NCI-H2196 (cell line): ENCODE results near the gene AMELX.

ENCODE experiments used
- DNase-seq: peaks from one replicate; lab custom pipeline; 2025; ENCODE audit not compliant: unreplicated experiment; lab: John Stamatoyannopoulos, UW

AMELX gene

DNA sequence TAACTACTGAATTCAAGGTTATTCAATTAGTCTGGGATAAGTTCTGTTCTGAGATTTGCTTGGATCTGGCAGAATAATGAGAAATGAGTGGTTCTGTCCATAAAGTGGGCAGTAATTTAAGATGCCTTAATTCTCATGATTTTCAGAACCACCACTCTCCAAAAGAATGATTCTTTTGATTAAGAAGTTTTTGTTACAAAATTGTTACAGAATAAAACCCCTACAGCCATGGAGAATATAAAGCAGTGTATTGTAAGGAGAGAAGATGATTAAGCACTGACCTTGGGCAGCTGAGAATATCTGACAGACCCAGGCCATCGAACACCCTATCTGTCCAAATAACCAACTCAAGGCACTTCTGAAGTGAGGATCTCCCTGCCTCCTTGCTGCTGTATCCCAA lies 12.4 kb downstream of the AMELX start:
- no peak for DNase-seq

DNA sequence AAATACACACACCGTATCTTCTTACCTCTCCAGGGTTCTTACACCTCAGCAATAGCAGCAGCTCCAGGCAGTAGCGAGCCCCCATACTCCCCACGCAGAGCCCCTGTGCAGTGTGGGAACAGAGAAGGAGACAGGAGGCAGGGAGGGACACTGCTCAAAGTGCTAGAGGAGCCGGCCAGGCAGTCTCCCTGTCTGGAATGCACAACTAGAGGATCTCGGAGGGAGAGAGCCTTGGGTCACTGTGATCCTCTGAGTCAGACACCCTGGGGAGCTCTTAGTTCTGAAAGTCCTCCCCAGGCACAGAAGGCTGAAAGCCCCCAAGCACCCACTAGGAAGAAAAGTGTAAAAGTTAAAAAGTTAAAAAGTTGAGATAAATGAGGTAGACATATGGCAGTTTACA lies 16.0 kb downstream of the AMELX start:
- no peak for DNase-seq

DNA sequence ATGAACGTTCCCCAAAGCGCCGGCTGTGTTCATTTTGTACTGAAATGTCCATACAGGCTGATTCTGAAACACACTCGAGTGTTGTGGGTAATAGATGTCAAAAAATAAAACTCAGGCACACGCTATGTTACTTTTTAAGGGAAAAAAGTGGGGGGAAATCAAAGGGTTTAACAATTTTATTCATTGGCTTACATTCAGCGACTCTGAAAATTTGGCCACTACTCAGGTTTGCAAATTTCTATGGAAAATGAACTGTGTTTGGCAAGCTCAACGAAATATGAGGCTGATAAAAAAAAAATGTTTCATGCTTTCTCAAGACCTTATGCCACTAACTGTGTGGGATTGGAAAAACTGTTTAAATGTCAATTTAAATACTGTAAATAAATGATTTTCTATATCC lies 18.5 kb downstream of the AMELX start:
- DNase-seq = no peak

DNA sequence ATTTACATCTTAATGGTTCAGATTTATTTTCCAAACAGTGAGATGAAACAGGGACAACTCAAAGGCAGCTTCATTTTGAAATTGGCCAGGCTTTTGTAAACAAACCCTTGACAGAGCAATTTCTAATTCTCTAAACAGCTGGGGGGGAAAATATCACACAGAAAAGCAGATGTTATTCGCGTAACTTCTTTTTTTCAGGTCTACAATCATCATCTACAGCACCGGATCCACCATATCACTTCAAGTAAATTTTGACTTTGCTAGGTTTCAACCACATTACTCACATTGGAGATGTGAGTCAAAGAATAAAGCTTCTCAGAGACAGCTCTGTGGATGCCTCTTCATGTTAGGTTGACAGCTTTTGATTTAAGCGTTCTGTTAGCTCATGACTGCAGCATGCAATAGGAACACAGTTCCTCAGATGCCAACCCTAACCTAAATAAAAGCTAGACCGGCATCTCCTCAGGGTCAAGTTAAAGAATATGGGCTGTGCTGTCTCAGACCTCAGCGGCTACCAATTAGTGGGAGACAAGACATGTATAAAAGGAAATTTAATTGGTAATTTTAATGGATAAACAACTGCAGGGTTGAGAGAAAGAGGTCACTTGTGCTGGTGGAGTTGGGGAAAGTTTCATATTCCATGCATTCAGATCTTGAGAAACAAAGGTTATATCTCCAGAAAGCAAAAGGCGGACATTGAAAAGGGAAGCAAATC lies 26.8 kb downstream of the AMELX start:
- no peak for DNase-seq

DNA sequence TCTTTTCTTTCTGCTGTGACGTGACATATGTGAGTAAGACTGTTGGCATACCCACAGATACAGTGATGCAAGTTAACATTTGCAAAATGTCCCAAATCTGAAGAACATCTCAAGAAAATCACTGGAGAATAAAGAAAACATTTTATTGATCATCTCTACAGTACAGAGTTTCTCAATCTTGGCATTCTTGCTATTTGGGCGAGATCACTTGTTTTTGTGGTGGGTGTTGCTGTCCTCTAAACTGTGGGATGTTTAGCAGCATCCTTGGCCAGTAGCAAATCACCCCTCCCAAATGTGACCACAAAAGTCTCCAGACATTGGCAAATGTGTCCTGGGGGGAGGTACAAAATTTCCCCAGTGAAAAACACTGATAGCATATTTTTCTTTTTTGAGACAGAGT lies 28.8 kb downstream of the AMELX start:
- no peak for DNase-seq

DNA sequence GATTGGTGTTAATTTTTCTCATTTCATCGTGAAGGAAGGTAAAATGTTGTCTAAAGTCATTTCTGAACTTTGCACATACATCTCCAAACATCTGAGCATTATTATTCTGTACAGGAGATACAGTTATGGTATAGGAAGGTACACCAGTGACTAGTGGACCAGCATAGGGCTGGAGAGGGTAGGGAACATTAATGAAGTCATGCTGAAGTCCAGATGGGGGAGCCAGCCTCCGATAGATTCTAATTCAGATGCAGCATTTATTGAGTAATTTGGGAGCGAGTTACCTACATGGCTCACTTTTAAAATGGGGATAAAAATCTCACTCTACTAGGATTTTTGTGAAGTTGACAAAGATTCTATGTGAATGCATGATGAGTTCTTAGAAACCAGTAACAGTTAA lies 34.9 kb downstream of the AMELX start:
- no peak for DNase-seq

DNA sequence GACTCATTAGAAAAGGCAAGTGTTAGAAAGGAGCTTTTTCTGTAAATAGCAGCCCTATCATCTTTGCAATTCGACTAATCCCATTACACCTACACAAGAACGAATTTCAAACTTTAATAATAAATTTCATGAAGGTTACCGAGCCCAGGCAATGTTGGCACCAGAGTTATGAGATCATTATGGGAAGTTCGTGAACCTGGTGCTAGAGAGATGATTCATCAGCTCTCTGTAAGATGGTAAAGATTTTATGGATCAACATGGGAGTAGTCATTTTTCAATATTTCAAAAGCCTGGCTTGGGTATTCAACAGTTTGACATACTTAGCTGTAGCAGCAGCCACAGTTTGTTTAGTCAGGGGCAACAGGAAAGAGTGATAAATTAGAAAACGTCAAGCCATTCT lies 35.8 kb downstream of the AMELX start:
- no peak for DNase-seq

DNA sequence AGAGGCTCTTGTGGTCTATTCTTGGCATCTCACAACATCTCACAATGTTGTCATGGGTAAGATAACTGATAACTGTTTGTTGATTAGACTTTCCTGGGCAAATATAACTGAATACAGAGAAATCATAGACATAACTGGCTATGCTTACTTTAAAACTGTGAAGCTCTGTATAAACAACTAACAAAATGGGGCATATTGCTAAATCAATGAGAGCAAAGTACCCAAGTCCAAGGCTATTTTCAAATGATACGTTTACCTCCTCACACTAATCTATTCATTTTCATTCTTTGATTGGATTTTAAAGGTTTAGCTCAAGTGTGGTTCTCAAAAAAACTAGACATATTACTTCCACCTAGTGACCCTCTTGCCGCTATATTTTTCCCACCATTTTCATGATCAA lies 38.6 kb downstream of the AMELX start:
- DNase-seq = no peak

DNA sequence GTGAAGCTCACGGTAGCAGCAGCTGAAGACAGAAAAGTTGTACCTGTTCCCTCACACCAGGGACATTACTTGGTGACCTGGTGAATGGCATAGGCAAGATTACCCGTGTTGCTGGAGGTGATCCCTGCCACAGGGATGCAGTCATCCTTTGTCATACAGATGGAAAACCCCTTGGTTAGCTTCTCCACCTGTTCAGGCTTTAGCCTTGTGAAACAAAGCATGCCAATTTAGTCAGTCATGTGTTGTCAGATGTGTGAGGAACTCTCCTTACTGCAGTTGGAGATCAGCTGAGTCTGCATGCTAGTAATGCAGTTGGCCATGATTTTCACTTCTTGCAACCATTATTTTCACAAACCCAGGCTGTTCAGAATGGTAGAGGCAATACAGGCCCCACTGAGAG lies 41.0 kb downstream of the AMELX start:
- no peak for DNase-seq

DNA sequence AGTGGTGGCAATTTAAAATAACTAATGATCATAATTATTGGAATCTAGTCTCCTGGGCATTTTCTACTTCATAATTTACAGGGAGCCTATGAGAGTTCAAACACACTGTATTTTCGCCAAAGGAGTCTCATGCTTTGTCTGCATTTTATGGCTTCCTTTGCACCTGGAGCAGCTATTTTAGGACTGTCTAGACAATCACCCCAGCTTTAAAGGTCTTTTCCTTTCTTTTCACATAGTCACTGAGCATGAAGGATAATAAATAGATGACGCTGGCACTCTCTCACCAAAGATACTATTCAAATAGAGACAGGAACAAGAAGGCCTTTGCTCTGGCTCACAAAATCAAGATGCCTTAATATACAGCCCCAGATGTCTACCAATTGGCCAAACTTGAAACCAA lies 43.0 kb downstream of the AMELX start:
- DNase-seq = no peak

DNA sequence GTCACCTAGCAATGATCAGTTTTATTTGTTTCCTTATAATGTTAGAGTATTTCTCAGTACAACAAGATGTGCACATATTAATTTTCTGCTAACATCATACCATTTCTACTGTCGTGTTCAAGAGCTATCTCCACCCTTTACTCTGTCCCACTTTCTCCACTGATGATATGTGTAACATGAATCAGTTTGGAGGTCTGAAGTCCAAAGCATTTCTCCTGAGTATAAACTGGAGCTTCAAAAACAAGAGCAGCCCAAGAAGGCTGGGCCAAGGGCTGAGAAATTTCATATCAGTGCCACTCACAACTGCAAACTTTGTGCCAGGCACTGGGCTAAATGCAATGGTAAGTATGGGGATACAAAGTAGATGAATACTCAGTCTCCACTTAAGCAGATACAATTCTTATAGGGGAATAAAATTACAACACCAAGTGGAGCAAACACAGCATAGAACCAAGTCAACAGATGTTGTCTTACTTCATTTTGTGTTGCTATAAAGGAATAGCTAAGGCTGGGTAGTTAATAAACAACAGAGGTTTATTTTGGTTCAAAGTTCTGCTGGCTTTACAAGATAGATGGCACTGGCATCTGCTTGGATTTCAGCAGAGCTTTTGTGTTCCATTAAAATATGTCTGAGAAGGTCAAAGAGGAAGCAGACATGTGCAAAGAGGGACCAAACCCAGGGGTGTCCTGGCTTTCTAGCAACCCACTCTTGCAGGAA lies 44.2 kb downstream of the AMELX start:
- DNase-seq = no peak

DNA sequence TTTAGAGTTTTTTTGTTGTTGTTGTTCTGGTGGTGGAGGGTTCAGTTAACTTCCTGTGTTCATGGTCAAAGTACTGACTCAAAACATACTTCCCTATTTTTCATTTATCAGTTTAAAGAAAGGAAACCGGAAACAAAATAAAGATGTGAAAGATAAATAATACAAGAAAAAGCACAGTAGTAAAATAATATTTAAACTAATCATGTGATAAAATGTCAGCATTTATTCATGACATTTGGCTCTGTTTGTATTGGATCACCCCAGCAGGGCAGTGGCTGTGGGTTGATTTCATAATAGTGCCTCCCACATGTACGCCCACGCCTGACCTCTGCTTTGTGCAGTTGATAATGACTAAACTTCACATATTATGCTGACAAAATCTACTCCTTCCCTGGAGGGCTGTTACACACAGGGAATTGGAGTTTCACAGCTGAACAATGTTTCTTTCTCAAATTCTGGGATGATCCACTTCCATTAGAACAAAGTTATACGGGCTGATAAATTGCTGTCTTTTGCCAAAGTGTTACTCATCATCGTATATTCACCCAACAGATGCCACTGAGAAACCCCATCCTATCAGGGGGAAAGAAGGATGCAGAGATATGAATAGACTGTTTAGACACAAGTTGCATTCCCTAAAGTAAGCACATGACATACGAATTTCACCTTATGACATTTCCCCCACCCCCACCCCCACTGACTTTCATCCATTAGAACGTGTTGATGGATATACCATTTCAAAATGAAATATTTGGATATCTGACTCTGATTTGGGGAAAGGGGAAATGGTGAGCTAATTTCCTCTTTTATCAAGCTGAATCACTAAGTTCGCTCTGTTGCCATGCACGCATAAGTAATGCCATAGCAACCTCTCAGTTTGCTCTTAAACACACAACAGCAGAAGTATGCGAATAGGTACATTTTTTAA lies 48.3 kb downstream of the AMELX start:
- DNase-seq = no peak

DNA sequence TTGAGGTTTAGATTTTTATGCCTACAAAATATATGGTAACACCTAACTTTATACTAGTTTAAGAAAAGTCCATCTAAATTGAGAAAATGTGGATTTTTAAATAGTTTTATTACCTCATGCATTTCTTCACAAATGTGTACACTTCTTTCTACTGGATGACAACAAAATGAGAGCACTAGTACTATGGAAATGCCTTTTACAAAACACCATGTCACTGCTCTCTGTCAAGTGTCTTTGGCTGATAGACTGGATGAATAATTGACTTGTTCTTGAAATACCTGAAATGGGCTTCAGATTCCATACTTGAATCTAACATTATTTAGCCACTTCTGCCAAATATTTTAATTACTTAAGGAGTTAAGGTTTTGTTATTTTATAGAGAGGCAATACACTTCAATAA lies 49.5 kb downstream of the AMELX start:
- no peak for DNase-seq

DNA sequence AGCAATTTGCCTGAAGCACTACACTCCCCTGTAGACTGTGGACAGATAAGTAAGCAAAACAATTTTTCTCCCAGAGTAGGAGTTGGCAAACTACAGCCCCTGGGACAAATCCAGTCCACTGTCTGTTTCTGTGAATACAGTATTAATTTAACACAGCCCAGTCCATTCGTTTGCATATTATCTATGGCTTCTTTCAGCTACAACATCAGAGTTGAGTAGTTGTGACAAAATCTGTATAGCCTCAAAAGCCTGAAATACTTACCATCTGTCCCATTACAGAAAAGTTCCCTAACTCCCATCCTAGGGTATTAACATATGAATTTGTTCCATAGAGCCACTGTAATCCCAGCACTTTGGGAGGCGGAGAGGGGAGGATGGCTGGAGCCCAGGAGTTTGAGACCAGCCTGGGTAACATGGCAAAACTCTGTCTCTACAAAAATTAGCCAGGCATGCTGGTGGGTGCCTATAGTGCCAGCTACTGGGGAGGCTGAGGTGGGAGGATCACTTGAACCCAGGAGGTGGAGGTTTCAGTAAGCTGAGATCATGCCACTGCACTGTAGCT lies 53.0 kb downstream of the AMELX start:
- no peak for DNase-seq

DNA sequence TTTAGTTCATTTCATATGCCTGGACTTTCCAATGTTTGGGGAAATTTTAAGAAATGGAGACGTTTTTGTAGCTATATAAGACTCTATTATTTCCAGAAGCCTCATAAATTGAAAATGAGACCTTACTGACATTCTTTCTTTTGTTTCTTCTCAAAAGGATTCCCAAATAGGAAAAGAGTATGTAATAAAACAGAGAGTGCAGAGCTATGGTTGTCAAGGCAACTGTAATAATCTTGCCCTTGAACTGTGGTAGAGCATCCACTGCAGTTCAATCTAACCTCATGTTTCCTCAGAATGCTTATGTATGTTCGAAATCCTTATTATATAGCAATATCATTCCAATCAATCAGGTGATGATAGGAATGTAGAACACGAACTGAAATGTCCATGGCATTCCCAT lies 54.1 kb downstream of the AMELX start:
- DNase-seq = no peak

DNA sequence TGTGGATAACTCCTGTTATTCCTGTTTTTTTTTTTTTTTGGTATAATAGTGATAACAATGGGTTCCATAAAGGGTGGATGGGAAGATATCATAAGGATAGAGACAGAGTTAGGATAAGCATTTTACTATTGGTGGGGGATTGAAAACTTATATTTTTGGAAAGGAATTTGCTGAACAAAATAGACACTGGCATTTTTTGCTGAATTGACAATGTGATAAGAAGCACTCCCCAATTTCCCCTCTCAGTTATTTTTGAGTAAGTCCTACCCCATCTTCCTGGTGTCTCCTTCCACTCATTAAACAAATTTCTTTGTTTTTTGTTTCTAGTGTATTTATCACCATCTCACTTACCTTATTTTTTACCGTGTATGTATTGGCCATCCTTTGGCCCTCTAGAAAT lies 55.8 kb downstream of the AMELX start:
- no peak for DNase-seq

DNA sequence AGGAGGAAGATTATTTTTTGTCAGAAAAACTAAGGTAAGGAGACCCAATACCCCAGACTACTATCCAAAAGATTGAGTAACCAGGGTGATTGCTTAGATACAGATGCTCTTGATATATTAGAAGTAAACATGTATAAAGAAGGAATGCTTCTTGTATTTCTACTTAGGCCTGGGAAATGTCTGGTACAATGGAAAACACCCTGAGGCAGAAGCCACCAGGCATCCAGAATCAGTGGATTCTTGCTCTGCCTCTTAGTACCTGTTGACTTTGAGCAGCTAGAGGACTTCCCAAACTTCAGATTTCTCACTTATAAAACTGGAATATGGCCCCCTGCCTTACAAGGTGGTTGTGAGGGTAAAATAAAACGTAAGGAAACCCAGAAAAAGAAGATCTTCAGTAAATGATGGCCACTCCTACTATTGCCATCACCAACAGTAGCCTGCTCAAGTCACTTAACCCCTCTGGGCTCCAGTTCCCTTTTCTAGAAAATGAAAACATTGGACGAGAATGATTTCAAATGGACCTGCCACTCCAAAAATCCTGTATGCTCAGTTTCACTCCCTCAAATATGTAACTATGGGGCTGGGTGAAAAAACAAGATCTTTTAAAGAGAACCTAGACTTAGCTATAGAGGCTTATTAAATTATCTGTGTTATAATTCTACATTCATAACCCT lies 56.6 kb downstream of the AMELX start:
- DNase-seq = no peak
